KOPT-K1 (cell line): Measurements from ENCODE around the gene TRUB2.
"Not testable (repeated sequence)": the region's sequence is repeated elsewhere in the genome, so short reads cannot be mapped to it uniquely, and the experiment has no call there.

Source experiments
- H3K27ac ChIP-seq: fragments of 200-600 bp; sonication (generic); 2 replicates; pipeline ENCODE4 v1.5.1; 2016; ENCODE audit warnings: antibody characterized with exemption, mild to moderate bottlenecking, low read depth, low read length; ENCODE audit not compliant: poor library complexity, severe bottlenecking
- H3K36me3 ChIP-seq: fragments of 200-600 bp; sonication (generic); 2 replicates; pipeline ENCODE4 v1.5.1; 2017; ENCODE audit warnings: antibody characterized with exemption, mild to moderate bottlenecking, low read length, moderate library complexity; ENCODE audit not compliant: insufficient read depth
- H3K9me3 ChIP-seq: fragments of 200-600 bp; sonication (generic); 2 replicates; pipeline ENCODE4 v1.5.1; 2017; ENCODE audit warnings: antibody characterized with exemption, low read length, mild to moderate bottlenecking; ENCODE audit not compliant: insufficient read depth, poor library complexity, severe bottlenecking

Gene TRUB2

GRCh38 chr9:128296340-128297220 is 25.7 kb downstream of the TRUB2 start:
- Histone ChIP-seq H3K27ac (no peak overlapping the region), H3K9me3 (no peaks in the 10 kb centered on the region), H3K36me3 (no peaks in the 10 kb centered on the region)

DNA sequence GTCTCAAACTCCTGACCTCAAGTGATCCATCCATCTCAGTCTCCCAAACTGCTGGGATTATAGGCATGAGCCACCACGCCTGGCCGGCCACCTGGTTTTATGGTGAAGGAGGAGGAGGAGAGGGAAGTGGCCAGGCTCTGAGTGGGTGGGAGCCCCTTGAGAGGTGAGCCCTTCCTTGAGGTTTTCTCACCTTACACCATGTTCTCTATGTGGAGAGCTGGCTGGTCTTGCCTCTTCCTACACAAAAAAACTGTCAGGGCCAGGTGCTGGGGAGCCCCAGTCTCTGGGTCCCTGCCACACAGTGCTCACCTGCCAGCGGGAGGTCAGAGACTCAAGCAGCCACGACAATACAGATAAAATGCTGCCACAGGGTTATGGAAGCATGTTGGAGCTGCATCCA is 28.1 kb downstream of the TRUB2 start:
- H3K36me3 ChIP-seq, result no peaks in the 10 kb centered on the region
- H3K27ac ChIP-seq, result no peak overlapping the region
- H3K9me3 ChIP-seq, result no peaks in the 10 kb centered on the region

- no peaks in the 10 kb centered on the region for H3K9me3 ChIP-seq
Observed at GRCh38 chr9:128293091-128293490, 29.2 kb downstream of the TRUB2 start.

DNA sequence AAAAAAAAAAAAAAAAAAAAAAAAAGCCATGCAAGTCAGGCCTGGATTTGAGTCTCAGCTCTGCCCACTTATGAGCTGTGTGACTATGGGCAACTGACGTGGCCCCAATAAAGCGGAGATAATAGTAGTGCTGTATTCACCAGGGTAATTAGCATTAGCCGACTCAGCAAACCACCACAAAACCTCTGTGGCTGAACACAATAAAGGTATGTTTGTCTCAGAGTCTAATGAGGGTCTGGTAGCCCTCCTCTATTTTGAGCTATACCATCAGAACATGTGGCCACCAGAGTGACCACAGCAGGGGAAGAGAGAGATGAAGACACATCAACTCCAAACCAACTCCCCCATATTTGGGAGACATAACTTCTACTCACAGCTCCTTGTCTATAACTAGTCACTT is 30.2 kb downstream of the TRUB2 start:
- no peaks in the 10 kb centered on the region for H3K36me3 ChIP-seq
- no peak overlapping the region for H3K27ac ChIP-seq
- H3K9me3 ChIP-seq, result no peaks in the 10 kb centered on the region

More at GRCh38 chr9:128293091-128293490, 29.2 kb downstream of the TRUB2 start:
- no peaks in the 10 kb centered on the region for H3K36me3 ChIP-seq
- no peak overlapping the region for H3K27ac ChIP-seq

DNA sequence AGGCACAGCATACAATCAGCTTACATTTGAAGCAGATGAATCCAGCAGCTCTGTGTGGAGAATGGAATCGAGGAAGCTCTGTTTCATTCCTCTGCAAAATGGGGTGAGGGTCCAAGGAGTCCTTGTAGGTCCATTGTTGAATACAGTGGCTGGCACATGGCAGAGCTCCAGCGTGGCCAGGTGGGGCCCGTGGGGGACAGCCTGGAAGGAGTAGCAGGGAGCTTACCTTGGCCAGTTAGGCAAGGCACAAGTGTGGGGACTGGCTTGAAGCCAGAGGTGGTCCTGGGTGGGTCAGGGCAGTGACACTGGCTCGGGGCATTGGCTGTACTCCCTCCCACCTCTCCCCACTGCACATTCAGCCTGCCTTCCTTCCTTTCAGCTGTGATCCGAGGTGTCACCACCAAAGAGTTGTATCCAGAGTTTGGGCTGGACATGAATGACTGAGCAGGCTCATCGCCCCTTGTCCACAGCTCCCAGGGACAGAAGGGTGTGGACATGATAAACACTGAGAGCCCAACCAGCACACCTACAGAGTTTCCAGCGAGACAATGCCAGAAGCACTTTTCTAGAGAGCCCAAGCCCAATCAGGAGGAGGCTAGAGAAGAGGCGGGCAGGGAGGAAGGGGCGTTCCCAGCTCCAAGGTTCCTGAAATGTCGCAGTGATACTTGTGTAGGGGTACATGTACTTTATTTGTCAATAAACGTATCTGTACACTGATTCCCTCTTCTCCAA is 33.8 kb downstream of the TRUB2 start:
- Histone ChIP-seq H3K9me3 (no peaks in the 10 kb centered on the region), H3K27ac (no peak overlapping the region), H3K36me3 (peaks cover 12% of the 10 kb centered on the region; the same call in 1 of the 2 replicates)

DNA sequence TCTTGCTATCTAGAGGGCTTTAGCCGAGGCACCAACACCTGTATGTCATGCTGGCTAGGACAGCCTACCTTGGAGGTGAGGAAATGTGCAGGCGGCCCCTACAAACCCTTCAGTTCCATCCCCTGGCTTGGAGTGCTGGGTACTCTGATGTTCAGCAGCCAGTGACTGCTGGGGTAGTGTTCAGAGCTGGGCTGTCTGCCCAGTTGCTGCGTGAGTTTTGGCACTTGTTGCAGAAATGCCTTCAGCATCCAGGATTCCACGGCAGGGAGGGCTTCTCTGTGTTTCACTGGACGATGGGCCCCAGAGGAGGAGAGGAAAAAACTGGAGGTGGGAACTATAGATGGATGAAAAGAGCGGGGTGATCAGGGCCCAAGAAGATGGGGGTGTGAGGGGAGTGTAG is 35.8 kb downstream of the TRUB2 start:
- Histone ChIP-seq H3K27ac (no peak overlapping the region), H3K36me3 (peaks cover 12% of the 10 kb centered on the region; the same call in 1 of the 2 replicates), H3K9me3 (no peaks in the 10 kb centered on the region)

DNA sequence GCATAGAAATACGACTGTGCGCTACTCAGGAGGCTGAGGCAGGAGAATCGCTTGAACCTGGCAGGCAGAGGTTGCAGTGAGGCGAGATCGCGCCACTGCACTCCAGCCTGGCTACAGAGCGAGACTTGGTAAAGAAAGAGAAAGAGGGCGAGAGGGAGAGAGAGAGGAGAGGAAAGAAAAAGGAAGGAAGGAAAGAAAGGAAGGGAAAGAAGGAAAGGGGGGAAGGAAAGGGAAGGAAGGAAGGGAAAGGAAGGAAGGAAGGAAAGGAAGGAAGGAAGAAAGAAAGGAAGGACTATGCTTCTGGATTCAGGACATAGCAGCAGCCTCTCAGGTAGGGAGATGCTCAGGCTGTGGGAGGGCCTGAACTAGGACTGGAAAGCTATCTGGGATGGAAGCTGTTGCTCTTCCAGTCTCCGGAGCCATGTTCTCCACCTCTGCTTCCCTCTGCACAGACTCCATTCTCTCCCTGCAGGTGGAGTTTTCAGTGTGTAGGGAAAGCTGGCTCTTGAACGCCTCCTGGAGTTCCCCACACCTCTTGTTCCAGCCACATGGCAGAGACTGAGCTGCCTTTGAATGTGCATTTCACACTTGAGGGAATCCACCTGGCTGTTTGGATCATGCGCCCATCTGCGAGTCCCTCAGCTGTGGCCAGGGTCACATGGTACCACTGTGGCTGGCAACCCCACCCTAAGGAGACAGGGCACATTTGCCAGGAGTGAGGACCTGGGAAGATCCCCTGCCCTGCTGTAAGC is 37.0 kb downstream of the TRUB2 start:
- peaks cover 12% of the 10 kb centered on the region; the same call in 1 of the 2 replicates for H3K36me3 ChIP-seq
- no peak overlapping the region for H3K27ac ChIP-seq
- H3K9me3 ChIP-seq, result no peaks in the 10 kb centered on the region

GRCh38 chr9:128282500-128282899 is 39.7 kb downstream of the TRUB2 start:
- H3K36me3 ChIP-seq, result peaks cover 12% of the 10 kb centered on the region; the same call in 1 of the 2 replicates
- no peaks in the 10 kb centered on the region for H3K9me3 ChIP-seq
- H3K27ac ChIP-seq, result no peak overlapping the region

DNA sequence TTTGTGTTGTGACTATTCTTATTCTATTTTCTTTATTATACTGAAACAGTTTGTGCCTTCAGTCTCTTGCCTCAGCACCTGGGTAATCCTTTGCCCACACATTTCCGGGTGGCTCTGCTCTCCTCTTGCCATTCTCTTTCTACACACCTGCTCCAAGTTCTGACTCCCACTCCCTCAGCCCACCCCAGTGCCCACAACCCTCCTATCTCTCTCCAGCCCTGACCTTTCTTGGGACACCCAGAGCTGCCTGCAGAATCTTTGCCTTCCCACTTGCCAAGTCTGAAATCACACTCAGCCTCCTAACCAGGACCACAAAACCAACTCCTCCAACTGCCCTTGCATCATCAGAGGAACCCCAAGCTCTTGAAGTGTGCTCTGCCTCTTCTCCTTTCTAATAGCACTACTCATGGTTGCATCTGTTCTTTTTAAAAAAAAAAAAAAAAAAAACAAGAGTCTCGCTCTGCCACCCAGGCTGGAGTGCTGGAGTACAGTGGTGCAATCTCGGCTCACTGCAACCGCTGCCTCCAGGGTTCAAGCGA is 42.1 kb downstream of the TRUB2 start:
- no peaks in the 10 kb centered on the region for H3K9me3 ChIP-seq
- peak overlapping the region; percentile 36 for H3K27ac ChIP-seq

DNA sequence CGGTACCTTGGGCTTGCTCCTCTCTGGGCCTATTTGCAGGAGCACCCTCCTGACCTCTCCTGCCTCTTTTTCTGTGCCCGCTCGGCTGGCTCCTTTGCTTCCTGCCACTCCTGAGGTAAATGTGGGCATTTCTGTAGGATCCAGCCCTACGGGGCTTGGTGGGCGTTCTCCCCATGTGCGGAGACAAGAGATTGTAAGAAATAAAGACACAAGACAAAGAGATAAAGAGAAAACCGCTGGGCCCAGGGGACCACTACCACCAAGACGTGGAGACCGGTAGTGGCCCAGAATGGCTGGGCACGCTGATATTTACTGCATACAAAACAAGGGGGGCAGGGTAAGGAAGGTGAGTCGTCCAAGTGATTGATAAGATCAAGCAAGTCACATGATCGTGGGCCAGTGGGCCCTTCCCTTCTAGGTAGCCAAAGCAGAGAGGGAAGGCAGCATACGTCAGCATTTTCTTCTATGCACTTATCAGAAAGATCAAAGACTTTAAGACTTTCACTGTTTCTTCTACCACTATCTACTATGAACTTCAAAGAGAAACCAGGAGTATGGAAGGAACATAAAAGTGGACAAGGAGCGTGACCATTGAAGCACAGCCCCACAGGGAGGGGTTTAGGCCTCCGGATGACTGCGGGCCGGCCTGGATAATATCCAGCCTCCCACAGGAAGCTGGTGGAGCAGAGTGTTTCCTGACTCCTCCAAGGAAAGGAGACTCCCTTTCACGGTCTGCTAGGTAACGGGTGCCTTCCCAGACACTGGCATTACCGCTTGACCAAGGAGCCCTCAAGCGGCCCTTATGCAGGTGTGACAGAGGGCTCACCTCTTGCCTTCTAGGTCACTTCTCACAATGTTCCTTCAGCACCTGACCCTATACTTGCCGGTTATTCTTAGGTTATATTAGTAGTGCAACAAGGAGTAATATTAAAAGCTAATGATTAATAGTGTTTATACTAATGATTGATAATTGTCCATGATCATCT is 42.9 kb downstream of the TRUB2 start:
- not testable (repeated sequence) for H3K36me3 ChIP-seq, H3K9me3 ChIP-seq
- peak overlapping the region; percentile 31 for H3K27ac ChIP-seq

More for the DNA sequence above, 42.1 kb downstream of the TRUB2 start:
- H3K36me3 ChIP-seq, result no peaks in the 10 kb centered on the region

- H3K27ac ChIP-seq, result peak overlapping the region; percentile 71
- no peaks in the 10 kb centered on the region for H3K9me3 ChIP-seq
- 0 out of 2 replicates have a peak, but pooled peaks cover 5% of the 10 kb centered on the region for H3K36me3 ChIP-seq
Observed at GRCh38 chr9:128276574-128277270, 45.5 kb downstream of the TRUB2 start.

DNA sequence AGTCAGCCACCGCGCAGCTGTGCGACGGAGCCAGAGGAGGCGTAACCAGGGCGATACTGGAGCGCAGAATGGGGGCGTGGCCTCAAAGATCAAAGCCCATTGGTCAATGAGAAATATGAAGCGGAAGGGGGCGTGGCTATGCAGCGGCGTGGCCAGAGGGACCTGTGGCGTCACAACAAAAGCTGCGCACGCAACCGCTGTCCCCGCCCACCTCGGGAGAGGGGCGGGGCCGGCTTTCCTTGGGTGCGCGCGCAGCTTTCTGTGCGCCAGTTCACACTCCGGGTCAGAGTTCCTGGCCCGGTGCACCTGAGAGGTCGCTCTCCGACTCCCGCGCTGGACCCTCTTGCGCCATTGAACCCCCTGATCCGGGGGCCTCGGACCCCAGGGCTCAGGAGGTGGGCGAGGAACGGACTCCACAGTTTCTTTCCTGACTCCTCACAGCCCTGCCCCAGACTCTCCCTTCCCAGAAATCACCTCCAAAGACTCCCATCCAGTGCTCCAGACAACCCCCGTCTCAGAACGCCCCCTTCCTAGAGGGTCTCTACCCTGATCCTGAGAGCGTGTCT is 46.2 kb downstream of the TRUB2 start, which contains the start of gene SWI5:
TSS of gene SWI5 (plus strand) at position 269 of the 566 bp plus-strand sequence.
- no peaks in the 10 kb centered on the region for H3K9me3 ChIP-seq

More for the DNA sequence above, 46.2 kb downstream of the TRUB2 start, which contains the start of gene SWI5:
- Histone ChIP-seq H3K36me3 (peaks cover 11% of the 10 kb centered on the region), H3K27ac (peak within 1 kb of the TSS; percentile 71)
